ENCODE measurements around the gene ABHD17C.

GRCh38 chr15:80697075-80697685, 2.1 kb downstream of the ABHD17C start:
- TF ChIP-seq EZH2 (IDR thresholded peaks at IDR 0.05; ENCODE audit: insufficient read depth, poor library complexity, severe bottlenecking): no peak
- no peak for TF ChIP-seq EZH2phosphoT487 (IDR thresholded peaks at IDR 0.05; ENCODE audit: insufficient read depth, low read depth)

Data from GM23248 (cell line).